Activated T-cell treated with anti-CD3 and anti-CD28 coated beads, Interleukin-2, amount 50 U/mL, for 72 hours (primary cell): Measurements from ENCODE around the gene TMEM63A. TPM values are rescaled to one million over a fixed set of nuclear protein-coding genes. Genes with fewer than 3 reads are reported as not detected.

Source experiments
- ATAC-seq, 2 donors: fragments of 150-1000 bp; cut with Tn5 transposase; replicated peaks in 1 of 2; 2 replicates each; pipeline ENCODE4 v1.10.0; 2021; ENCODE audit warnings: moderate library complexity in 2 of 2, mild to moderate bottlenecking in 1 of 2
- DNase-seq, 2 donors: peaks; one replicate each; pipeline ENCODE4 v3.0.0; 2021 to 2022; ENCODE audit warnings: mixed read lengths in 1 of 2
- H3K27ac Mint-ChIP-seq: one replicate; pipeline ENCODE4 v1.8.0; 2022; ENCODE audit warnings: mild to moderate bottlenecking, moderate library complexity, mixed read lengths
- H3K27me3 Mint-ChIP-seq: one replicate; pipeline ENCODE4 v1.8.0; 2022; ENCODE audit warnings: low read depth, mixed read lengths
- H3K36me3 Mint-ChIP-seq, 2 donors: one replicate each; pipeline ENCODE4 v1.8.0; 2022; ENCODE audit warnings: mixed read lengths in 2 of 2, mild to moderate bottlenecking in 1 of 2; ENCODE audit not compliant: insufficient read depth in 2 of 2
- H3K4me1 Mint-ChIP-seq: one replicate; pipeline ENCODE4 v1.8.0; 2022; ENCODE audit warnings: low read depth, mixed read lengths
- H3K4me3 Mint-ChIP-seq, 2 donors: one replicate each; pipeline ENCODE4 v1.8.0; 2022; ENCODE audit warnings: mild to moderate bottlenecking in 2 of 2, mixed read lengths in 2 of 2, moderate library complexity in 2 of 2
- H3K9me3 Mint-ChIP-seq, 2 donors: one replicate each; pipeline ENCODE4 v1.8.0; 2022; ENCODE audit warnings: mixed read lengths in 2 of 2
- total RNA-seq, 2 donors: library from RNA; stranded (reverse); gene quantifications; one replicate each; pipeline ENCODE4 v1.2.3, GENCODE V29; 2022

The TMEM63A gene
- total RNA-seq, 2 donors from 2014 or later, result 44.9 to 49.7 TPM

DNA sequence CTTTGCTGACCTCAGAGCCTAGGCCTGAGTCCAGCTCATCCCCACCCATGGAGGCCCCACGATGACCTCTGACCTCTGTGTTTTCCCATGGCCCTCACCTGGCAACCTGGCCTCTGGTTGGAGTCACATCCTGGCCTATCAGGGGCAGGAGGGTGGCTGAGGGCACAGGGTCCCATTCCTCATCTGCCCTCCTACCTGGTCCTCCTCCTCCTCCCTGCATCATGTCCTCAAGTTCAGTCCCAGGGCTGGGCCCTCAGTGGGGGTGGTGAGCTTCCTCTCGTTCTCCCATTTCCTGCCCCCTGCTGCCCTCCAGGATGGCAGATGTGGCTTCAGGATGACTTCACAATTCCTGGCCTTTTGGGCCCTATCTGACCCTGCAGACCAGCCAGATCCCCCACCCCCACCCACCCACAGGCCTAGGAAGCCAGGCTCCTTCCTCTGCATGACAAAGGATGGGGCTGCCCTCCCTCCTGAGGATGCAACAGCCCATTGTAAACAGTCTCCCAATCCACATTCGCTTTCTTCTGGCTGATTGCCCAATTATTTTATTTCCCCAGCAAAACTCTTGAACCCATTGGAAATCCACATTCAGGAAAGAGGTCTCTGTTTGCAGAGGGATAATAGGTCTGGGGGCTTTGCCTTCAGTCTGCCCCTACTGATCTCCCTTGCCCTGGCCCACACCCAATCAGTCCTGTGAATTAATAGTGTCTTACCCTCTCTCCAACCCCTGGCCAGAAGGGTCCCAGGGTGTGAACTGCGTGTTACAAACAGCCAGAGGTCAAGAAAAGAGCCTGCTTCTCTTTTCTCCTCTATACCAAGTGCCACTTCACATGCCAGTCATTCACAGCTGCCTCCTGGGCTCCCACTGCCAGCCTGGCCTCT lies 17.1 kb upstream of the TMEM63A start:
- DNase-seq (no peak), ATAC-seq (no peak)
- peaks cover 47% of the 10 kb centered on the region for H3K4me1 Mint-ChIP-seq
- H3K36me3 Mint-ChIP-seq, result peaks cover 0 to 2% of the 10 kb centered on the region in 2 donors
- peak overlapping the region in 1 of 2 donors; percentile 10 for H3K4me3 Mint-ChIP-seq
- H3K9me3 Mint-ChIP-seq, result no peaks in the 10 kb centered on the region
- no peaks in the 10 kb centered on the region for H3K27me3 Mint-ChIP-seq
- H3K27ac Mint-ChIP-seq, result peak overlapping the region; percentile 55

DNA sequence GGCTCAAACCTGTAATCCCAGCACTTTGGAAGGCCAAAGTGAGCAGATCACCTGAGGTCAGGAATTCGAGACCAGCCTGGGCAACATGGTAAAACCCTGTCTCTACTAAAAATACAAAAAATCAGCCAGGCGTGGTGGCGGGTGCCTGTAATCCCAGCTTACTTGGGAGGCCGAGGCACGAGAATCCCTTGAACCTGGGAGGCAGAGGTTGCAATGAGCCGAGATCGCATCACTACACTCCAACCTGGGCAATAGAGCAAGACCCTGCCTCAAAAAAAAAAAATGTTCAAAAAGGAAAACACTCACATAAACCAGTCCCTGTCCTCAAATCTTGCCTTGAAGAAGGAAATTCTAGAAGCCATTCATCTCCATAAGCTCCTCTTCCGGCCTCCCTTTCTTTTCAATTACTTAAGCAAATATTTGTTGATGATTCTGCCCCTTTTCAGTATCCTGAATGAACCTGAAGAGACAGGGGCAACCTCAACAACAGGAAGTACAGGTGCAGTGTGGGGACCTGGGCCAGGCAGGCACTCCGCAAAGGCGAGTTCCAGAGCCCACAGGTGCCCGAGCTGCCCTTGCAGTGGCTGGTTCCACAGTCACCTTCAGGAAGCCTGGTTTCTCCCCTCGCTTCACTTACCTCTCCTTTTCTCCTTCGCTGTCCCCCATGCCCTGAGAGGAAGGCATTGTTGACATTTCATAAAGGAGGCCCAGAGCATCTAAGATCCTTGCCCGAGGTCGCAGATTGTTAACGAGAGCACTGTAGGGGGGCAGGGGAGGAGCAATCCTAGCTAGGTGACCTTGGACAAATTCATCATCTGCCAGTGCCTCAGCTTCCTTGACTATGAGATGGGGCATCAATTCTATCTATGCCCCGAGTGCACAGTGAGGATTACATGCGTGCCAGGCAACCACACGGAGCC lies 15.7 kb upstream of the TMEM63A start:
- Mint-ChIP-seq H3K4me3 (peak overlapping the region; percentile 81 to 85), H3K4me1 (peaks cover 53% of the 10 kb centered on the region), H3K9me3 (no peaks in the 10 kb centered on the region), H3K36me3 (peaks cover 0 to 2% of the 10 kb centered on the region in 2 donors), H3K27me3 (no peaks in the 10 kb centered on the region), H3K27ac (peak overlapping the region; percentile 79)
- DNase-seq, result peak in 1 of 2 donors; percentile 21
- no peak for ATAC-seq

- H3K4me1 Mint-ChIP-seq, result peaks cover 53% of the 10 kb centered on the region
- peak overlapping the region; percentile 79 for H3K27ac Mint-ChIP-seq
- peaks cover 0 to 2% of the 10 kb centered on the region in 2 donors for H3K36me3 Mint-ChIP-seq
- peak; percentile 77 to 79 for DNase-seq
- H3K4me3 Mint-ChIP-seq, result peak overlapping the region; percentile 81 to 85
- H3K27me3 Mint-ChIP-seq, result no peaks in the 10 kb centered on the region
- ATAC-seq, result peak; percentile 99 to 100
- no peaks in the 10 kb centered on the region for H3K9me3 Mint-ChIP-seq
These were observed 14.9 kb upstream of the TMEM63A start for GRCh38 chr1:225896937-225897549.

DNA sequence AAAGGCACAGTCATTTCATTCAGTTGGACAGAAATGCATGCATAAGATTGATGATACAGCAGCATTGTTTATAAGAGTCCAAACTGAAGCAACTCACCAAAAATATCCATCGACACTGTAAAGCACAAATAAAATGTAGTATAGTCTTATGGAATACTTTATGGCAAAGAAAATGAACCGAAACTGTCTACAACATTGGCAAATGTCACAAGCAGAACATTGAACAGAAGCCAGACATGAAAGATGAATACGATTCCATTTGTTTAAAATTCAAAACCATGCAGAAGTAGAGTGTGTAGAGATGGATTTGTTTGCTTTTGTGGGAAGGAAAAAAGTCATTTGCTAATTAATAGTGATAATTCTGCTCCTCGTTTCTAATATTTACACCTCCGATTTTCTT lies 14.3 kb upstream of the TMEM63A start:
- Mint-ChIP-seq H3K9me3 (no peaks in the 10 kb centered on the region), H3K27ac (peak overlapping the region; percentile 79), H3K4me3 (peak overlapping the region; percentile 81 to 85), H3K4me1 (peaks cover 53% of the 10 kb centered on the region), H3K27me3 (no peaks in the 10 kb centered on the region), H3K36me3 (peaks cover 0 to 2% of the 10 kb centered on the region in 2 donors)
- ATAC-seq, result no peak
- no peak for DNase-seq

- H3K27ac Mint-ChIP-seq, result no peak overlapping the region
- no peaks in the 10 kb centered on the region for H3K27me3 Mint-ChIP-seq
- H3K9me3 Mint-ChIP-seq, result no peaks in the 10 kb centered on the region
- DNase-seq (no peak), ATAC-seq (no peak)
- H3K4me1 Mint-ChIP-seq, result peaks cover 29% of the 10 kb centered on the region
- no peaks in the 10 kb centered on the region for H3K36me3 Mint-ChIP-seq
- no peak overlapping the region for H3K4me3 Mint-ChIP-seq
These were observed 10.1 kb upstream of the TMEM63A start for GRCh38 chr1:225892307-225892706.

DNA sequence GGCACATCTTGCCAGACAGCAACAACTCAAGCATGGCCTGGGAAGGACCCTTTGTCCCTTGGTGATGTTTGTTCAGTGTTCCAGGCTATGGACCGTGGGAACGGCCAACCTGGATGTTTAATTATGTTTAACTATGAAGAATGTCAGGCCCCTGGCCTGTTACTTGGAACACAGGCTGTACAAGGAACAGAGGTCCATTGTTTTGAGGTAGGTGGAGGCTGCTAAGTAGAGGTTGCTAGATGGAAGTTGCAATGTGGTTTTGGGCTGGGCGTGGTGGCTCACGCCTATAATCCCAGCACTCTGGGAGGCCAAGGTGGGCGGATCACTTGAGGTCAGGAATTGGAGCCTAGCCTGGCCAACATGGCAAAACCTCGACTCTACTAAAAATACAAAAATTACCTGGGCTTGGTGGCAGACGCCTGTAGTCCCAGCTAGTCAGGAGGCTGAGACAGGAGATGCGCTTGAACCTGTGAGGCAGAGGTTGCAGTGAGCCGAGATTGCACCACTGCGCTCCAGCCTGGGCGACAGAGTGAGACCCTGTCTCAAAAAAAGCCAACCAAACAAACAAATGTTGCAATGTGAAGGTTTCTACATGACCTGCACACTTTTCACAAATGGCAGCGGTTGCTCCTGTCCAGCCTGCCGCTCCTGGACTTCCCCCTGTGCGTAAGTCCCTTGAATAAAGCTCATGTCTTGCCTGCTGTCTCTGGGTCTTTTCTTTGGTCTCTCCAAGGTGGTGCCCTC lies 9.2 kb upstream of the TMEM63A start:
- no peak overlapping the region for H3K4me3 Mint-ChIP-seq
- H3K9me3 Mint-ChIP-seq, result no peaks in the 10 kb centered on the region
- no peak for ATAC-seq
- peaks cover 20% of the 10 kb centered on the region for H3K4me1 Mint-ChIP-seq
- no peaks in the 10 kb centered on the region for H3K36me3 Mint-ChIP-seq
- DNase-seq, result no peak
- no peaks in the 10 kb centered on the region for H3K27me3 Mint-ChIP-seq
- no peak overlapping the region for H3K27ac Mint-ChIP-seq

DNA sequence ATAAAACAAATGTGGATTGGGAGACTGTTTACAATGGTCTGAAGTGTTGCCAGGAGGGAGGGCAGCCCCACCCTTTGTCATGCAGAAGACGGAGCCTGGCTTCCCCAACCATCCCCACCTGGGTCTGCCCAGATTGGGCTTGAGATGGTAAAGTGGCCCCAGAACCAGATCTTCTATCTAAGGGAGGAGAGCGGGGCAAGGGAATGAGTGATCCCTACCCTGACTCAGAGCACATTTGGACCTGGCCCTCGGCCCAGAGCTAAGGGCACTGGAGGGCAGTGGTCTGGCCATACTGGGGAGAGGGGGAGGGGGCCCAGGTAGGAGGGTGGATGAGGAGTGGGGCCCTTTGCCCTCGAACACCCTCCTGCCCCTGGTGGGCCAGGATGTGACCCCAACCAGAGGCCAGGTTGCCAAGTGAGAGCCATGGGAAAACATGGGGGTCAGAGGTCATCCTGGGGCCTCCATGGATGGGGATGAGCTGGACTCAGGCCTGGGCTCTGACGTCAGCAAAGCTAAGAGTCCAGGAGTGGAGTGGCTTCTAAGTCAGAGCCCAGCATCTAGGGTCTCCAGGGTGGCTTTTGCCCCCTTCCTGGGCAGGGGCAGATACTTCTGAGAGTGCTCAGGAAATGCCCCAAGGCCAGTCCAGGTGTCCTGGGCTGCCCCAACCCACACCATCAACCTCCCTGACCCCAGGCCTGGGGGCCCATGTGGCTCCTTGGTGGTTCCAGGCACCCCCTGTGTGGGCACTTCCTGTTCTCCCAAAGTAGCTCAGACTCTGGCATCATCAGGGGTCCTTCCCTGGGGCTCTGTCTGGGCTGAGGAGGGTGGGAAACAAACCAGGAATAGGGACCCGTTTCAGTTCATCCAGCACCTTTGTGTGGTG lies 8.4 kb upstream of the TMEM63A start:
- H3K27ac Mint-ChIP-seq, result no peak overlapping the region
- ATAC-seq (no peak), DNase-seq (no peak)
- H3K4me1 Mint-ChIP-seq, result peaks cover 13% of the 10 kb centered on the region
- no peak overlapping the region for H3K4me3 Mint-ChIP-seq
- H3K36me3 Mint-ChIP-seq, result no peaks in the 10 kb centered on the region
- H3K9me3 Mint-ChIP-seq, result no peaks in the 10 kb centered on the region
- H3K27me3 Mint-ChIP-seq, result no peaks in the 10 kb centered on the region

DNA sequence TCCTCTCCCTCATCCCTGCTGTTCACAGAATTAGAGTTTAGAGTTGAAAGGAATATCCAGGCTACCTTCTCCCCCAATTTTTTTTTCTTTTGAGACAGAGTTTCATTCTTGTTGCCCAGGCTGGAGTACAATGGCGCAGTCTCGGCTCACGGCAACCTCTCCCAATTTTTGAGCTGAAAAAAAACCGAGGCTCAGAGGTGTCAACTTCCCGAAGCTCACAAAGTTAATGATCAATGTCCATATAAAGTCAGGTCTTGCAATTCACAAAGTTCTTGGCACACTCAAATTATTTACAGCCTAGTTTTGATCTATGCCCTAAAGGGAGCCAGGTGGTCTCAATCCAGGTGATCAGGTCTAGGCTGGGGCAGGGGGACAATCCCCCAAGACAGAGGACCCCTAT lies 7.6 kb upstream of the TMEM63A start:
- H3K27me3 Mint-ChIP-seq, result no peaks in the 10 kb centered on the region
- peaks cover 10% of the 10 kb centered on the region for H3K4me1 Mint-ChIP-seq

GRCh38 chr1:225888898-225889601 lies 6.9 kb upstream of the TMEM63A start, which contains the start of gene LEFTY1:
LEFTY1 (minus strand) TSS chr1:225889146; CDS start chr1:225889066, 80 bp downstream.
- H3K36me3 Mint-ChIP-seq, result no peaks in the 10 kb centered on the region
- peak within 1 kb of the TSS in 1 of 2 donors; percentile 40 for H3K4me3 Mint-ChIP-seq
- H3K9me3 Mint-ChIP-seq, result no peaks in the 10 kb centered on the region
- H3K4me1 Mint-ChIP-seq, result peaks cover 5% of the 10 kb centered on the region
- no peak for ATAC-seq
- H3K27me3 Mint-ChIP-seq, result no peaks in the 10 kb centered on the region
- DNase-seq, result no peak
- H3K27ac Mint-ChIP-seq, result no peak within 1 kb of the TSS

More for the DNA sequence above, 7.6 kb upstream of the TMEM63A start:
- ATAC-seq (no peak), DNase-seq (no peak)
- no peaks in the 10 kb centered on the region for H3K9me3 Mint-ChIP-seq
- no peak overlapping the region for H3K27ac Mint-ChIP-seq
- no peak overlapping the region for H3K4me3 Mint-ChIP-seq
- H3K36me3 Mint-ChIP-seq, result no peaks in the 10 kb centered on the region

GRCh38 chr1:225888289-225888897 lies 6.2 kb upstream of the TMEM63A start:
- no peak overlapping the region for H3K27ac Mint-ChIP-seq
- no peaks in the 10 kb centered on the region for H3K36me3 Mint-ChIP-seq
- no peaks in the 10 kb centered on the region for H3K27me3 Mint-ChIP-seq
- H3K4me1 Mint-ChIP-seq, result peaks cover 8% of the 10 kb centered on the region
- ATAC-seq (no peak), DNase-seq (no peak)
- H3K4me3 Mint-ChIP-seq, result peak overlapping the region in 1 of 2 donors; percentile 40
- no peaks in the 10 kb centered on the region for H3K9me3 Mint-ChIP-seq
